Lower leg skin (tissue), 4 donors: ENCODE data around the gene PHLPP1. TPM values are rescaled to one million over a fixed set of nuclear protein-coding genes. Genes with fewer than 3 reads are reported as not detected.

Experiments
- DNase-seq, 2 donors: peaks; one replicate each; pipeline ENCODE4 v3.0.0-alpha.2; 2019; ENCODE audit warnings: low spot score in 2 of 2
- H3K4me3 ChIP-seq: fragments of 200-600 bp; sonication (generic); 2 replicates; pipeline ENCODE4 v1.5.1; 2017; ENCODE audit warnings: mild to moderate bottlenecking, low read depth; ENCODE audit not compliant: poor library complexity, severe bottlenecking
- POLR2A ChIP-seq, 2 donors: fragments of 450-650 bp; IDR thresholded peaks; one replicate each; pipeline ENCODE4 v1.6.1; 2016 to 2017; ENCODE audit warnings: antibody characterized with exemption in 2 of 2, mild to moderate bottlenecking in 1 of 2, moderate library complexity in 1 of 2
- WGBS, 2 donors: methylation state at CpG; one replicate each; pipeline ENCODE4 v1.1.5; 2018; 5-methylcytosine and 5-hydroxymethylcytosine counted together
- intact Hi-C: fragments of 100-400 bp; cut with DNase I; formaldehyde crosslinking; loops from one replicate; pipeline ENCODE4 v1.15.0; 2023; ENCODE audit warnings: low total_unique reads
- total RNA-seq, 4 donors: library from RNA; depleted of rRNA; stranded (reverse); fragments of >200 nt; gene quantifications; one replicate each; pipeline ENCODE4 v1.1.0, GENCODE V29; 2016
- TF ChIP-seq, protein P1 (sequence below), 3 donors: fragments of 450-650 bp; IDR thresholded peaks; one replicate each; pipeline ENCODE4 v1.5.1; 2016; ENCODE audit warnings: antibody characterized with exemption in 3 of 3, mild to moderate bottlenecking in 3 of 3, moderate library complexity in 2 of 3

Gene PHLPP1
- total RNA-seq, 4 donors from 2014 or later: 27.3 to 38.5 (median 33.1) TPM

DNA sequence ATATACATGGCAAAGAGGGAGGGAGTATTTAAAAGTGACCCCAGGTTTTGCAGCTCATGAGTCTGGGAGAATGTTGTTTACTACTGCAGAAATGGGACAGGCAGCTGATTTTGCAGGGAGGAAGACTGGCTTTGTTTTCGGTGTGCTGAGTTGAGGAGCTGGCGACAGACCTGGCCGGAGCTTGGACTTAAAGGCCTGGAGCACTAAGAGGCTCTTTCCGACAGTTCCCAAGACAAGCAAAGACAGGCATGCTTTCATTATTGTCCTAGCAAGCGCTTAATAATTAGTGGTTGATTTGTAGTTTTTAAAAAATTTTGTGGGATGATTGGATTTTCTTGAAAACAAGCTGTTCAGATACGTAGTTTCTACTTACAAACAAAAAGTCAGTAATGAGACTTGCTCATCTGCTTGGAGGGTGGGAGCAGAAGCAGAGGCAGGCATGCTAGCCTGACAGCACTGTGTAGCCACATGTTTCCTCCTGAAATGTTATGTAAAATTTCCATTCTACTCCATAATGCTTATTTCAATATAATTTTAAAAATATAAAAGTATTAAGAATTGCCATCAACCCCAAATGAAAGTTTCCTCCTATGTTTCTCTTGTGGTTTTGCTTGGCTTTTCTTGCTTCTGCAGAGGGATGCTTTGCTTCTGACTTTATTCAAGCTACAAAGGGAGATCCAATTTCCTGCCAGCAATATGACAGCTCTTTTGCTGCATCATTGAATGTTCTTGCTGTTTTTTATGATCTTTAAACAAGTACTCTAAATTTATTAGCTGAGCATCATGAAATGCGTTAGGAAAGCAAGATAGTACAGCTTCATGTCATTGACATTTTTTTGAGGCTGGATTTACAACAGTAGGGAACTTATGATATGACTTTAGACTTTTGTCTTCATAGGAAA is 75.8 kb downstream of the PHLPP1 start:
- 30 to 40% methylated on average over 7 of the region's 7 CpGs for WGBS, 2 donors
- no peak for DNase-seq
- intact Hi-C loops: no loop called here
- TF ChIP-seq, protein P1, sequence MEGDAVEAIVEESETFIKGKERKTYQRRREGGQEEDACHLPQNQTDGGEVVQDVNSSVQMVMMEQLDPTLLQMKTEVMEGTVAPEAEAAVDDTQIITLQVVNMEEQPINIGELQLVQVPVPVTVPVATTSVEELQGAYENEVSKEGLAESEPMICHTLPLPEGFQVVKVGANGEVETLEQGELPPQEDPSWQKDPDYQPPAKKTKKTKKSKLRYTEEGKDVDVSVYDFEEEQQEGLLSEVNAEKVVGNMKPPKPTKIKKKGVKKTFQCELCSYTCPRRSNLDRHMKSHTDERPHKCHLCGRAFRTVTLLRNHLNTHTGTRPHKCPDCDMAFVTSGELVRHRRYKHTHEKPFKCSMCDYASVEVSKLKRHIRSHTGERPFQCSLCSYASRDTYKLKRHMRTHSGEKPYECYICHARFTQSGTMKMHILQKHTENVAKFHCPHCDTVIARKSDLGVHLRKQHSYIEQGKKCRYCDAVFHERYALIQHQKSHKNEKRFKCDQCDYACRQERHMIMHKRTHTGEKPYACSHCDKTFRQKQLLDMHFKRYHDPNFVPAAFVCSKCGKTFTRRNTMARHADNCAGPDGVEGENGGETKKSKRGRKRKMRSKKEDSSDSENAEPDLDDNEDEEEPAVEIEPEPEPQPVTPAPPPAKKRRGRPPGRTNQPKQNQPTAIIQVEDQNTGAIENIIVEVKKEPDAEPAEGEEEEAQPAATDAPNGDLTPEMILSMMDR (IDR thresholded peaks at IDR 0.05): no peak
- TF ChIP-seq POLR2A (IDR thresholded peaks at IDR 0.05): no peak
- H3K4me3 ChIP-seq: no peak overlapping the region

DNA sequence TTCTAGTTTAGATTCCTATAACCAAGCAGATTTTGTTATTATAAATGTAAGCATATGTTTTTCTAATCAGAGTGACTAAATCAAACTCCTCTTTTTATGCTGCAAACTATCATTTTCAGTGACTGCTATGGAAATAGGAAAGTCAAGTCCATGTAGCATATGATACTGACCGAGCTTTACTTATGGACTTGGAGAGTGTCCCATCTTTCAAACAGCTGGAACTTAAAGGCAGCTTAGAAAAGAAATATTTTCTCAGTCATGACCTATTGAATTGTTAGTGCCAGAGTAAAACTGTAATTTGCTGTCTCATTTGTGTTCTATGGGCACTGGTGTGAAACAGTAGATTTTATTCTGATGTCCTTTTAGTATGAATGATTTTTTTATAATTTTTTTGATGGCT is 76.7 kb downstream of the PHLPP1 start:
- intact Hi-C loops: no loop called here
- H3K4me3 ChIP-seq: no peak overlapping the region
- TF ChIP-seq, protein P1 (IDR thresholded peaks at IDR 0.05): no peak
- TF ChIP-seq POLR2A (IDR thresholded peaks at IDR 0.05): no peak
- WGBS, 2 donors: 59 to 62% methylated on average over 1 of the region's 1 CpG
- no peak for DNase-seq

DNA sequence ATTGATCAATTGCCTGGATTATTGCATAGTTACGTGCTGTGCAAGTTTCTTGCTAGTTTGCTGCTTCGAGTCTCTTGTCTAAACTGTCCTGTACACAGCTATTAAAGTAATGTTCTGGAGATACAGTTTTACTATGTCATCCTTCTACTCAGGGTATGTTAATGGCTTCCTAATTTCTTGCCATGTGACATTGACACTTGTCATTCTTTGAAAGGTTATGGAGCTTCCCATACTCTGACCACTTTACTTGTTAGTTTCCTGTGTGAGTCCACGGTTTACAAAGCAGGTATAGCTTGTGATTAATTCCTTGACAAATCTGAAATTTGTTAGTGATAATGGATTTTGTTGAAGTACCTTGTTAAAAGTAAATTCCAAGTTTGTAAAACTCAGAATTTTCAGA is 80.5 kb downstream of the PHLPP1 start:
- DNase-seq: no peak
- no peak overlapping the region for H3K4me3 ChIP-seq
- TF ChIP-seq POLR2A (IDR thresholded peaks at IDR 0.05): no peak
- TF ChIP-seq, protein P1 (IDR thresholded peaks at IDR 0.05): no peak
- 84 to 95% methylated on average over 3 of the region's 3 CpGs for WGBS, 2 donors
- intact Hi-C loops: no loop called here

DNA sequence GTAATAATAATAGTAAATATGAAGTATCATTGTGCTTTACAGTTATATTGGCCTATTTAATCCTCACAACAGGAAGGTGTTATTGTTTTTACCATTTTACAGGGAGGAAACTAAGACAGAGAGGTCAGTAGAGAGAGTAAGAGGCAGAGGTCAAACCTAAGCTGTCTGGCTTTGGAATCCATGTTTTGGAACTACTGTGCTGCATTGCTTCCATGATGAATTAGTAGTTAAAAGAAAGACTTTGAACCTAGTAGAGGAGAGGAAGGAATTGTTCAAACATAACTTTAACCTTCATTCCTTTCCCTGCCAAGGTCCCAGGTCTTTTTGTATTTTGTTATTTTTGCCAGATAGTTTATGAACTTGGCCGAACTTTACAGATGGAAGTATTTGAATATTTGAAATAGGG is 80.9 kb downstream of the PHLPP1 start:
- no peak overlapping the region for H3K4me3 ChIP-seq
- no peak for TF ChIP-seq POLR2A (IDR thresholded peaks at IDR 0.05)
- TF ChIP-seq, protein P1 (IDR thresholded peaks at IDR 0.05): no peak
- DNase-seq: no peak
- intact Hi-C loops: no loop called here
- 68 to 78% methylated on average over 1 of the region's 1 CpG for WGBS, 2 donors

DNA sequence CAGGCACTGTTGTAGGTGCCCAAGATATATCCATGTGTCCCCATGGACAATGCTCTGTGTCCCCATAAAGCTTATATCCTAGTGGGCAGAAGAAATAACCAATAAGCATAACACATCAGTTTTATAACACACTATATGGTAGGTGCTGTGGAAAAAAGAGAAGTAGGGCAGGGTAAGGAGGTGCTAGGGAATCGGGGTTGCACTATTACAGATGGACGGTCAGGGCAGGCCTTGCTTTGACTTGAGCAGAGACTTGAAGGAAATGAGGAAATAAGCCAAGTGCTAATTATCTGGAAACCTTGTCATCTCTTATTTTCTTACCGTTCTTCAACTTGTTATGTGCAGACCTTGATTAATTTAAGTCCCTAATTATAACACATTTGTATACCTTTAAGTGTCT is 82.0 kb downstream of the PHLPP1 start:
- TF ChIP-seq, protein P1 (IDR thresholded peaks at IDR 0.05): no peak
- TF ChIP-seq POLR2A (IDR thresholded peaks at IDR 0.05): no peak
- WGBS, 2 donors: 78 to 81% methylated on average over 3 of the region's 3 CpGs
- H3K4me3 ChIP-seq: no peak overlapping the region
- DNase-seq: no peak
- intact Hi-C loops: no loop called here
